Activated CD4-positive, alpha-beta memory T cell treated with anti-CD3 and anti-CD28 coated beads, Interleukin-2, amount 10 ng/mL, durations not matched to agents 7 days and 5 days (primary cell): ENCODE results near the gene FGF3. TPM values are rescaled to one million over a fixed set of nuclear protein-coding genes. Genes with fewer than 3 reads are reported as not detected.

Source experiments
- CTCF ChIA-PET: fragments of 350-600 bp; sonication (Branson Sonifier 250); formaldehyde crosslinking; loops from one replicate; lab custom pipeline; 2021; ENCODE audit warnings: antibody characterized with exemption, inconsistent platforms; lab: Charles Lee
- POLR2A ChIA-PET: fragments of 350-600 bp; sonication (Branson Sonifier 250); formaldehyde crosslinking; loops from one replicate; lab custom pipeline; 2021; ENCODE audit warnings: antibody characterized with exemption; lab: Charles Lee
- DNase-seq: peaks from one replicate; pipeline ENCODE4 v3.0.0-alpha.2; 2020
- H3K27ac Mint-ChIP-seq: one replicate; pipeline ENCODE4 v1.8.0; 2021; ENCODE audit warnings: mild to moderate bottlenecking, mixed read lengths
- H3K27me3 Mint-ChIP-seq: one replicate; pipeline ENCODE4 v1.8.0; 2021; ENCODE audit warnings: mixed read lengths
- H3K36me3 Mint-ChIP-seq: one replicate; pipeline ENCODE4 v1.8.0; 2021; ENCODE audit warnings: low read depth, mixed read lengths
- H3K4me1 Mint-ChIP-seq: one replicate; pipeline ENCODE4 v1.8.0; 2021; ENCODE audit warnings: mixed read lengths
- H3K4me3 Mint-ChIP-seq: one replicate; pipeline ENCODE4 v1.8.0; 2021; ENCODE audit warnings: mild to moderate bottlenecking, mixed read lengths
- H3K9me3 Mint-ChIP-seq: one replicate; pipeline ENCODE4 v1.8.0; 2021; ENCODE audit warnings: mixed read lengths
- total RNA-seq, 2 experiments: library from RNA; stranded (reverse); gene quantifications; one replicate each; pipeline ENCODE4 v1.2.3, GENCODE V29; 2021

The FGF3 gene
- total RNA-seq, 2 experiments from 2014 or later: not detected

DNA sequence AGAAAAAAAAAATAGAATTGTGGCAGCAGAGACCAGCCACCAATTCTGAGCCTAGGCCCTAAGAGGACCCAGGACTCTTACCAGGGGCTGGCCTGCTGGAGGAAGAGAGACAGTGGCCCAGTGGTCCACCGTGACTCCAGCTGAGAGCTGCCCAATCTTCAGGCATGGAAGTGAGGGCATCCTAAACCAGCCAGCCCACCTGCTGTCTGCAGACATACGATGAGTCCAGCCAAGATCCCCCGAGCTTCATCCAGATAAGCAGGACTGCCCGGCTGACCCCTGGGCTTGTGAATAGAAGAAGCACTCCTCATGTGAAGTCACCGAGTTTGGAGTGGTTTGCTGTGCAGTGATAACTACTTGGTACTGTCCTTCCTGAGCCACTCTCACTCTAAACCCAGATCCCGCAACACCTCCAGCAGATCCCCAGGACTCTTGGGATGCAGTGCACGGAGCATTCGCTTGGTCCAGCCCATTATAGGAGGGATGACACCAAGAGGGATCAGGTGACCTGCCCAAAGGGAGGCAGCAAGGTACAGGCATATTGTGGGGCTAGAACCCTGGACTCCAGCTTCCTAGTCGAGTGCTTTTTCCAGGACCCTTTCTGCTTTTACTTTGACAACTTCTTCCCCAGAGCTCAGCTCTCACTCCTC, 41.7 kb upstream of the FGF3 start:
- H3K4me3 Mint-ChIP-seq: no peak overlapping the region
- DNase-seq: no peak
- H3K36me3 Mint-ChIP-seq: no peaks in the 10 kb centered on the region
- H3K27me3 Mint-ChIP-seq: peaks cover 10% of the 10 kb centered on the region
- no peaks in the 10 kb centered on the region for H3K9me3 Mint-ChIP-seq
- CTCF ChIA-PET: no interaction called here
- POLR2A ChIA-PET: no interaction called here
- H3K4me1 Mint-ChIP-seq: no peaks in the 10 kb centered on the region
- H3K27ac Mint-ChIP-seq: no peak overlapping the region

- POLR2A ChIA-PET: no interaction called here
- H3K4me1 Mint-ChIP-seq: no peaks in the 10 kb centered on the region
- H3K27ac Mint-ChIP-seq: no peak overlapping the region
- CTCF ChIA-PET: no interaction called here
- H3K27me3 Mint-ChIP-seq: peaks cover 10% of the 10 kb centered on the region
- DNase-seq: no peak
- no peak overlapping the region for H3K4me3 Mint-ChIP-seq
- no peaks in the 10 kb centered on the region for H3K9me3 Mint-ChIP-seq
- H3K36me3 Mint-ChIP-seq: no peaks in the 10 kb centered on the region
These were observed 41.0 kb upstream of the FGF3 start for GRCh38 chr11:69860244-69860643.

- H3K27me3 Mint-ChIP-seq: peaks cover 12% of the 10 kb centered on the region
- POLR2A ChIA-PET: no interaction called here
- no peaks in the 10 kb centered on the region for H3K36me3 Mint-ChIP-seq
- CTCF ChIA-PET: no interaction called here
- no peaks in the 10 kb centered on the region for H3K4me1 Mint-ChIP-seq
- no peak for DNase-seq
- no peaks in the 10 kb centered on the region for H3K9me3 Mint-ChIP-seq
- H3K27ac Mint-ChIP-seq: no peak overlapping the region
- no peak overlapping the region for H3K4me3 Mint-ChIP-seq
These were observed 40.2 kb upstream of the FGF3 start for GRCh38 chr11:69859275-69859934.

DNA sequence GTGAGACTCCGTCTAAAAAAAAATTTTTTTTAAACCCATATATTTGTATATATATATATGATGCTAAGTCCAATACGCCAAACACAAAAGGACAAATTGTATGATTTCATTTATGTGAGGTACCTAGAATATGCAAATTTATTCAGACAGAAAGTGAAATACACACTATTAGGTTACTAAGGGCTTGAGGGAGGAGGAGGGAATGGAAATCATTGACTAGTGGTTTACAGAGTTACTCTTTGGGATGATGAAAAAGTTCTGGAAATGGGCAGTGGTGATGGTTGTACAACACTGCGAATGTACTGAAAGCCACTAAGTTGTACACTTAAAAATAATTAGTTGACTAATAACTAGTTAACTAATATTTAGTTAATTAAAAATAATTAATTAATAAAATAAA, 36.2 kb upstream of the FGF3 start:
- Mint-ChIP-seq H3K27ac (no peak overlapping the region), H3K36me3 (no peaks in the 10 kb centered on the region), H3K27me3 (peaks cover 25% of the 10 kb centered on the region), H3K4me3 (no peak overlapping the region), H3K9me3 (no peaks in the 10 kb centered on the region), H3K4me1 (no peaks in the 10 kb centered on the region)
- ChIA-PET CTCF (no interaction called here), POLR2A (no interaction called here)
- no peak for DNase-seq

DNA sequence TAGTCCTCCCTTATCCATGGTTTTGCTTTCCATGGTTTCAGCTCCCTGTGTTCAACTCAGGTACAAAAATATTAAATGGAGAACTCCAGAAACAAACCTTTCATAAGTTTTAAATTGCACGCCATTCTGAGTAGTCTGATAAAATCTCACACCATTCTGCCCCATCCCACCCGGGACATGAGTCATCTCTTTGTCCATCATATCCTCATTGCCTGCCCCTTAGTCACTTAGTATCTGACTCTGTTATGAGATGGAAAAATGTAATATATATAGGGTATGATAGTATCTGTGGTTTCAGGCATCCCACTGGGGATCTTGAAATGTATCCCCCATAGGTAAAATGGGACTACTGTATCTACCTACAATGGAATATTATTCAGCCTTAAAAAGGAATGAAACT, 35.5 kb upstream of the FGF3 start:
- no peak overlapping the region for H3K4me3 Mint-ChIP-seq
- H3K27me3 Mint-ChIP-seq: peaks cover 25% of the 10 kb centered on the region
- DNase-seq: no peak
- ChIA-PET POLR2A (no interaction called here), CTCF (no interaction called here)
- no peaks in the 10 kb centered on the region for H3K9me3 Mint-ChIP-seq
- no peaks in the 10 kb centered on the region for H3K4me1 Mint-ChIP-seq
- no peaks in the 10 kb centered on the region for H3K36me3 Mint-ChIP-seq
- no peak overlapping the region for H3K27ac Mint-ChIP-seq

DNA sequence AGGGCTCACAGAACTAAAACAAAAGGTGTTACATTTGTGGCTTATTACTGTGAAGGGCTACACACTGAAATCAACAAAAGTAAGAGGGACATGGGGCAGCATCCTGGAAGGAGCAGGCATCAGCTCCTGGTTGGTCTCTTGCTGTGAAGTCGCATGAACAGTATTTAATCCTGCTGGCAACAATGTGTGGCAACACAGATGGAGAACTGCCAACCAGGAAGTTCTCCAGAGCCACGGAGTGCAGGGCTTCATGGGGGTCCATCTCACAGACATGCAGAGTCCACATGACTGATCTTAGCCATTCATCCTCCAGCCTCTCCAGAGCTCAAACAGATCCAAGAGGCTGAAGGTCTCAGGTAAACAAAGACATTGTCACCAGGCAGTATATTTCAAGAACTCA, 32.8 kb upstream of the FGF3 start:
- H3K27me3 Mint-ChIP-seq: peaks cover 23% of the 10 kb centered on the region
- no peaks in the 10 kb centered on the region for H3K36me3 Mint-ChIP-seq
- H3K27ac Mint-ChIP-seq: no peak overlapping the region
- no peaks in the 10 kb centered on the region for H3K9me3 Mint-ChIP-seq
- ChIA-PET POLR2A (no interaction called here), CTCF (no interaction called here)
- no peaks in the 10 kb centered on the region for H3K4me1 Mint-ChIP-seq
- no peak for DNase-seq
- H3K4me3 Mint-ChIP-seq: no peak overlapping the region

GRCh38 chr11:69848201-69848600, 29.0 kb upstream of the FGF3 start:
- Mint-ChIP-seq H3K4me1 (no peaks in the 10 kb centered on the region), H3K4me3 (no peak overlapping the region), H3K9me3 (no peaks in the 10 kb centered on the region), H3K27ac (no peak overlapping the region), H3K36me3 (no peaks in the 10 kb centered on the region), H3K27me3 (peaks cover 19% of the 10 kb centered on the region)
- DNase-seq: no peak
- ChIA-PET POLR2A (no interaction called here), CTCF (no interaction called here)

DNA sequence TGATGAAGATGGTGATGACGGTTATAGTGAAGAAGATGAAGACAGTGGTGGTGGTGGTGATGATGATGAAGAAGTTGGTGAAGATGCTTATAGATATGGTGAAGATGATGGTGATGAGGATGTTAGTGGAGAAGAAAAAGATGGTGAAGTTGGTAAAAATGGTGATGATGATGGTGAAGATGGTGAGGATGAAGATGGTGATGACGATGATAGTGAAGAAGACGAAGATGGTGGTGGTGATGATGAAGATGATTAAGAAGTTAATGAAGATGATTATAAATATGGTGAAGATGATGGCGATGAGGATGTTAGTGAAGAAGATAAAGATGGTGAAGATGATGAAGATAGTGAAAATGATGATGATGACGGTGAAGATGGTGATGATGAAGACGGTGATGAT, 25.2 kb upstream of the FGF3 start:
- H3K9me3 Mint-ChIP-seq: peaks cover 8% of the 10 kb centered on the region
- no peak overlapping the region for H3K4me3 Mint-ChIP-seq
- peaks cover 13% of the 10 kb centered on the region for H3K27me3 Mint-ChIP-seq
- CTCF ChIA-PET: no interaction called here
- no peaks in the 10 kb centered on the region for H3K4me1 Mint-ChIP-seq
- DNase-seq: no peak
- peaks cover 6% of the 10 kb centered on the region for H3K36me3 Mint-ChIP-seq
- H3K27ac Mint-ChIP-seq: no peak overlapping the region
- POLR2A ChIA-PET: no interaction called here

DNA sequence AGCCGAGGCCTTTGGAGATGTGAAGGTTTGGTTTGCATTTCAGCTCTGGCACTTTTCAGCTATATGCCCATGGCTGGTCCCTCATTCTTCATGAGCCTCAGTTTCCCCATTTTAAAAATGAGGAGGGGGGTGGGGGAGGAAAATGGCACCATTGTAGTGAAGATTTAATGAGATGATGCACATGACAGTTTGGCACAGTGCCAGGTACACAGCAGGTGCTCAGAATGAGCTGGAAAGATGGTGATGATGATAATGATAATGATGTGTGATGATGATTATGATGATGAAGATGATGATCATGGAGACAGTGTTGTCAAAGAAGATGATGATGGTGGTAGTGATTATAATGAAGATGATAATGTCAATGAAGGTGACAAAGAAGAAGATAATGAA, 24.3 kb upstream of the FGF3 start:
- H3K36me3 Mint-ChIP-seq: peaks cover 6% of the 10 kb centered on the region
- H3K9me3 Mint-ChIP-seq: peaks cover 8% of the 10 kb centered on the region
- no peak for DNase-seq
- H3K4me1 Mint-ChIP-seq: no peaks in the 10 kb centered on the region
- peaks cover 11% of the 10 kb centered on the region for H3K27me3 Mint-ChIP-seq
- ChIA-PET CTCF (no interaction called here), POLR2A (no interaction called here)
- H3K27ac Mint-ChIP-seq: no peak overlapping the region
- H3K4me3 Mint-ChIP-seq: no peak overlapping the region

DNA sequence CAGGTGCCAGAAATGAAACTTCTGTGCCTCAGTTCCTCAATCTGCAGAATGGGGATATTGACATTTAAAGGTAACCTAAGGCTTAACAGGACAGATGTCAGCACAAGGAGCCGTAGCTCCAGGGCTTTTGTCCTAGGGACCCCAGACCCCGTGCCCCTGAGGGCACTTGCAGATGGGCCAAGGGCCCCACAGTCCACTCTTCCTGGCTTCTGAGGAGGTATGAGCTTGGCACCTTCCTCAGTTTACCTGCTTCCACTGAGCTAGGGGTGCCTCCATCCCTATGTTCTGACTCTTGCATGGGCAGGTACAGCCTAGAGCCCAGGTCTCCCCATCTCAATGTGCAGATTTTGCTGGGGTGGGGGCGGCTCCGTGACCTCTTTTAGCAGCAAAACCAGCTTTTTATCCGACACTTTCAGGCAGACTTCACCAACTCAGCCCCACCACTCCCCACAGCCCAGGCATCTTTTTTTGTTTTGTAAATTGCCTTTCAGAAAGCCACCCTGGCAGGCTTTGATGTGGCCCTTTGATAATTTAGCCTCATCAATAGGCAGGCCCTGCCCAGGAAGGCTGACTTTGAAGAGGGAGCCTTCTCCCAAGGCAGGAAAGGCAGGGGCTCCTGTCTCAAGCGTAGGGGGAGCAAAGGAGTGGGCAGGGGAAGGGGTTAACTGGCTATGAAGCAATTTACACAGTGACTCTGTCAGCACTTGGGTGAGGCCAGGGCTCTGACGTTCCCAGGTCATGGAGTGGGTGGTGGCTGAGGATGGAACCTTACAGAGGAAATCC, 23.7 kb upstream of the FGF3 start:
- DNase-seq: no peak
- Mint-ChIP-seq H3K27me3 (peaks cover 13% of the 10 kb centered on the region), H3K4me3 (no peak overlapping the region), H3K9me3 (peaks cover 8% of the 10 kb centered on the region), H3K4me1 (no peaks in the 10 kb centered on the region), H3K27ac (no peak overlapping the region), H3K36me3 (peaks cover 6% of the 10 kb centered on the region)
- POLR2A ChIA-PET: no interaction called here
- CTCF ChIA-PET: no interaction called here

DNA sequence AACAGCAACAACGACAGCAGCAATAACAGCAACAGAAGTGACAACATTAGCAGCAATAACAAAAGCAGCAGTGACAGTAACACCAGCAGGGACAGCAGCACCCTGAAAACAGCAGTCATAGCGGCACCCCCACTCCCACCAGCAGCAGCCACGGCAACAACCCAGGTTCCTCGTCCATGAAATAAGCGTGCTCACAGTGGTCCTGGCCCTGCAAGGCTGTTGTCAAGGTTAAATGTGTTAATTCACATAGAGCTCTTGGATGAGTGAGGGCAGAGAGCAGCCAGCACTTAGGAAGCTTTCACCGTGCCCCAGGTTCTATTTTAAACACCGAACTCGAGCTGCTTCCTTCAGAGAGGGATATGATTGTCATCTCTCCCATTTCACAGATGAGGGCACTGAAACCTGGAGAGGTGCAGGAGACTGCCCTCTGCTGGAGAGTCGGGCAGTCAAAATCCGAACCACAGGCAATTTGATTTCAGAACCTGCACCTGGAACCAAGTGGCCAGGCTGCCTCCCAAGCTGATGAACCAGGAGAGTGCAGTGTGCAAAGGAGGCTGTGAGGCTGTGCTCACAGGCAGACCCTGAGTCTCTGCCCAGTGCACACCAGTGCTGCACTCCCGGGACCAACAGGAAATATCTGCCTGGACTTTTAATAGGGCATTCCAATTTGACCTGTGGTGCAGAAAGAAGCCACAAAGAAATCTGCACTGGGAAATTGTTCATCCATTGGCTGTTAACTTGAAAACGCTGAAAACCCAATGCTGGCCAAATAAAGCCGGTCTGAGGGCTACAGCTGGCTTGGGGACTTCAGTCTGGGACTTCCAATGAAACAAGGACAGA, 22.9 kb upstream of the FGF3 start:
- CTCF ChIA-PET: interaction anchor here (0.6 to 0.8 kb wide), 2 partner anchors 13 to 608 kb away, joined by 3 to 5 read pairs; no protein-coding TSS in a partner anchor
- H3K4me1 Mint-ChIP-seq: no peaks in the 10 kb centered on the region
- no peak for DNase-seq
- peaks cover 6% of the 10 kb centered on the region for H3K36me3 Mint-ChIP-seq
- no peak overlapping the region for H3K4me3 Mint-ChIP-seq
- H3K9me3 Mint-ChIP-seq: peaks cover 8% of the 10 kb centered on the region
- no peak overlapping the region for H3K27ac Mint-ChIP-seq
- peaks cover 10% of the 10 kb centered on the region for H3K27me3 Mint-ChIP-seq
- POLR2A ChIA-PET: no interaction called here

GRCh38 chr11:69841170-69841858, 22.1 kb upstream of the FGF3 start:
- Mint-ChIP-seq H3K4me1 (no peaks in the 10 kb centered on the region), H3K27ac (no peak overlapping the region), H3K27me3 (peaks cover 10% of the 10 kb centered on the region), H3K4me3 (no peak overlapping the region), H3K9me3 (peaks cover 8% of the 10 kb centered on the region), H3K36me3 (peaks cover 6% of the 10 kb centered on the region)
- CTCF ChIA-PET: interaction anchor here (0.6 to 0.8 kb wide), 2 partner anchors 12 to 607 kb away, joined by 3 to 5 read pairs; no protein-coding TSS in a partner anchor
- no peak for DNase-seq
- POLR2A ChIA-PET: no interaction called here
